Choroid plexus epithelial cell (primary cell): Measurements from ENCODE around the gene EPB41L4A.

Source experiments
- DNase-seq: peaks from one replicate; pipeline ENCODE4 v3.0.0-alpha.2; 2010; ENCODE audit warnings: low read depth
- H3K4me3 ChIP-seq: 2 replicates; pipeline ENCODE4 v1.5.1; 2011; ENCODE audit warnings: low read depth, mild to moderate bottlenecking, control low read depth, low read length, moderate library complexity
- TF ChIP-seq, protein P1 (sequence below): conservative IDR thresholded peaks from 2 replicates; pipeline ENCODE4 v1.5.1; 2011; ENCODE audit warnings: low read depth, mild to moderate bottlenecking, control low read depth, inconsistent platforms, low read length, moderate library complexity

Gene EPB41L4A

DNA sequence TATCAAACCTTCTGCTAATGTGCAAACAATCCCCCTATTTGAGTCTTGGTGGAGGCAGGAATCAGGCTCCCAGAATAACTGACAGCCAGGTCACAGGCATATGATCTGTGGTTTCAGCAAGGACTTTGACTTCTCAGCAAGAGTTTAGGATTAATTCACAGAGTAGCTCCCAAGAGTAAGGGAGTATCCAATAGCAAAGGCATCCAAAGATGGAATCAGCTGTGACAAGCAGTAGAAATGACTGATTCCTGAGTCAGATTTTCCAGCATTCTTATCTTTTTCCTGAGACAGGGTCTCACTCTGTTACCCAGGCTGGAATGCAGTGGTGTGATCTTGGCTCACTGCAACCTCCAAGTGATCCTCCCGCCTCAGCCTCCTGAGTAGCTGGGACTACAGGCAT, 108.3 kb downstream of the EPB41L4A start:
- DNase-seq, result no peak
- no peak overlapping the region for H3K4me3 ChIP-seq
- TF ChIP-seq, protein P1, sequence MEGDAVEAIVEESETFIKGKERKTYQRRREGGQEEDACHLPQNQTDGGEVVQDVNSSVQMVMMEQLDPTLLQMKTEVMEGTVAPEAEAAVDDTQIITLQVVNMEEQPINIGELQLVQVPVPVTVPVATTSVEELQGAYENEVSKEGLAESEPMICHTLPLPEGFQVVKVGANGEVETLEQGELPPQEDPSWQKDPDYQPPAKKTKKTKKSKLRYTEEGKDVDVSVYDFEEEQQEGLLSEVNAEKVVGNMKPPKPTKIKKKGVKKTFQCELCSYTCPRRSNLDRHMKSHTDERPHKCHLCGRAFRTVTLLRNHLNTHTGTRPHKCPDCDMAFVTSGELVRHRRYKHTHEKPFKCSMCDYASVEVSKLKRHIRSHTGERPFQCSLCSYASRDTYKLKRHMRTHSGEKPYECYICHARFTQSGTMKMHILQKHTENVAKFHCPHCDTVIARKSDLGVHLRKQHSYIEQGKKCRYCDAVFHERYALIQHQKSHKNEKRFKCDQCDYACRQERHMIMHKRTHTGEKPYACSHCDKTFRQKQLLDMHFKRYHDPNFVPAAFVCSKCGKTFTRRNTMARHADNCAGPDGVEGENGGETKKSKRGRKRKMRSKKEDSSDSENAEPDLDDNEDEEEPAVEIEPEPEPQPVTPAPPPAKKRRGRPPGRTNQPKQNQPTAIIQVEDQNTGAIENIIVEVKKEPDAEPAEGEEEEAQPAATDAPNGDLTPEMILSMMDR, result no peak

DNA sequence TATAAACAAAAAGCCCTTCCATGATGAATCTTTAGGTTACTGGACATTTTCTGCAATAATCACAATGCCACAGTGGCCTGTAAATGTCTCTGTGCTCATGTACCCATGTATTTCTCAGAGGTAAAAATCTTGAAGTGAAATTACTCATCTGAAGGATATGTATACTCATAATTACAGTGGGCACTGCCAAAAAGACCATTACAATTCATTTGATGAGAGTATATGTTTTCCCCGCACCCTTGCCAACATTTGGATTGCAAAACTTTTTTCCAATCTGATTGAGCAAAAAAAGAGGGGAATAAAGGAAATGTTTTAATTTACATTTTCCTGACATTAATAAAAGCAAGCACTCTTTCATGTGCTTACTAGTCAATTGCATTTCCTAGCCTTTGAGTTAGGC, 110.5 kb downstream of the EPB41L4A start:
- H3K4me3 ChIP-seq, result no peak overlapping the region
- DNase-seq, result no peak
- TF ChIP-seq, protein P1, result no peak

DNA sequence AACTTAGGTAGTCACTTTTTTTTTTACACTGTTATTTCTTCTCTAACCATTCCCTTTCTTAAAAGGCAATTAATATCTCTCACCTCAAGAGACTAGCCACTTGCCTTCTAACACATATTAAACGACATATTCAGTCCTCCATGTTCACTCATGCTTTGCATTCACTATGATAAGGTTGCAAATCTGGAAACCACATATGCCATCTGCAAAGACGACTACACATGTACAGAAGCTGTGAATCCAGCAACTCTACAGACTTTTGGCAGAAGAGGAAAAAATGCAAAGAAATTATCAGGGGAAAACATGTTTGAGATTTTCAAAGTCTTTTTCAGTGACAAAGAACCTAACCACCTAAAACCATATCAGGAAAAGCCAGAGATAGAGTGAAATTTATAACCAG, 112.1 kb downstream of the EPB41L4A start:
- no peak for DNase-seq
- TF ChIP-seq, protein P1, result no peak
- H3K4me3 ChIP-seq, result no peak overlapping the region

DNA sequence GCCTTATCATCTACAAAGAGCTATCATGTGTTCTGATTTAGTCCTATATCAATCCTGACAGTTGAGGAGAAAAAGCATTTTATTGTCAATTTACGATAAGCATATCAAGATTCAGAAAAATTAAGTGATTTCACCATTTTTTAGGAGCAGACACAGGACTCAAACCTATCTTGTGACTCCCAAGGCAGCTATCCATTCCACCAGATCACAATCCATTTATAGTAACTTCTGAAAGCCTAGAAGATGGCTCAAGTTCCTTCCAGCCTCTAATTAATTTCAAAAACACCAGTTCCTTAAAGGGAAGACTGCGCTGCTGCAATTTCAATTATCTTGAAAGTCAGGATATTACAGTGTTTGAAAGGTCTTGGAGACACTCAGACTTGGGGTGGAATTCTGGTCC, 114.3 kb downstream of the EPB41L4A start:
- DNase-seq, result no peak
- H3K4me3 ChIP-seq, result no peak overlapping the region
- TF ChIP-seq, protein P1, result no peak

DNA sequence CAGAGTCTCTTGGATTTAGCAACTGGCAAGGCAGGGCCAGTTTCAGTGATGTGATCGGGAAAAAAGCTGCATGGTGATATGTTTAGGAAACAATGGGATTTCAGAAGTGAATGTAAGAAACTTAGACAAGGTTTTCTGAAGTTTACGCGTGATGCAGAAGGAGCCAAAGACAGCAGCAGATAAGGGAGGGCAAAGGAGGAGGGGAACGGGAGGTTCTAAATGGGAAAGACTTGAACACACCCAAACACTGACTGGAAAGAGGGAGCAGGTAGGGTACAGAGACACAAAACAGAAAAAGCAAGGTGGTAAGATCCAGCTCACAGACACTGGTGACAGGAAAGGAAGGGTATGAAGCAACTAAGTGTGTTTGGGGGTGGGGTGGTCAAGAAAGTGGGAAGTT, 115.4 kb downstream of the EPB41L4A start:
- TF ChIP-seq, protein P1, result no peak
- no peak overlapping the region for H3K4me3 ChIP-seq
- DNase-seq, result no peak

DNA sequence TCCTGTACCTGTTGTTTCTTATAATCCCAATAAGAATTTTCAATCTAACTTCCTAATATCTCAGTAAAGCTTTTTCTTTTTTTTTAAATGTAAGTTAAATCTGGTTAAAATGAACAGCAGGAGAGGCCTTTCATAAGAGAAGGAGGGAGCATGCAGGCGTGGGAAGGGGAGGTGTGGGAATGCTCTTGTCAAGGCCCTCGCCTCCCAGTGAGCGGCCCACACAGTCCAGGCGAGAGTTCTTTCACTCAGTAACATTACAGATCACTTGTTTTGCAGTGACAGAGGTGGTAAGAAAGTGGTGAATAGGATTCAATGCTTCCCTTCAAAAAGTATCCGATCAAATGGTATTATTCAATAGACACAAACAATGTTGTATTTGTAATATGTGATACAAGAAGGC, 125.0 kb downstream of the EPB41L4A start:
- TF ChIP-seq, protein P1, result no peak
- DNase-seq, result no peak
- H3K4me3 ChIP-seq, result no peak overlapping the region

DNA sequence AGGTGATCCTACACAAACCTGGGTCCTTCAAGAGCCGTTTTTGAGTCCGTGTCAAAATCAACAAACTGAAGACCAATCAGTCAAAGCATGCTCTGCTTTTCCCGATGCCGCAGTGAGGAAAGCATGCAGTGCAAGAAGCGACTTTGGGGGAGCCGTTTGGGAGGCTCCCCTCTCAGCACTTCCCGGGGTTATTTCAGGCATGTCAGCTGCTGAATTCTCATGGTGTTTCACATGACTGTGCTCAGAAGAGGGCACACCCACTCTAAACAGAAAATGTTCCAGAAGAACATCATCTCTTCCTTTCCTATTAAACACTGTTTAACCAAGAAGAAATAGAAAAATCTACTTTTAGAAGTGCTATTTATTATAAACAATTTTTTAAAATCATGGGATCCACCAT, 125.5 kb downstream of the EPB41L4A start:
- DNase-seq, result no peak
- H3K4me3 ChIP-seq, result no peak overlapping the region
- TF ChIP-seq, protein P1, result no peak
